GM18498 (cell line): ENCODE measurements around the gene RARB.

Source experiments
- ATAC-seq: cut with Tn5 transposase; IDR thresholded peaks from one replicate; pipeline ENCODE4 v1.9.1; 2021; ENCODE audit warnings: mild to moderate bottlenecking, moderate library complexity; ENCODE audit not compliant: unreplicated experiment

RARB gene

GRCh38 chr3:25573386-25574171 lies 145.5 kb downstream of the RARB start:
- ATAC-seq, result no peak

GRCh38 chr3:25574172-25574765 lies 146.2 kb downstream of the RARB start:
- no peak for ATAC-seq

DNA sequence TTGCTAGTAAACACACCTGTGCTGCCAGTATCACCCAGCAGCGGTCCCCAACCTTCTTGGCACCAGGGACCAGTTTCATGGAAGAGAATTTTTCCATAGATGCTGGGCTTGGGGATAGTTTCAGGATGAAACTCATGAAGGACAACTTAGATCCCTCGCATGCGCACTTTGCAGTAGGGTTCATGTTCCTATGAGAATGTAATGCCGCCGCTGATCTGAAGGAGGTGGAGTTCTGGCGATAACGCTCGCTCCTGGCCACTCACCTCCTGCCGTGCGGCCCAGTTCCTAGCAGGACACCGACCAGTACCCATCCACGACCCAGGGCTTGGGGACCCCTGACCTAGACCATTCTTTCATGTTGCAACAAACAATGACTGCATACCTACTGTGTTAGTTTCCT lies 146.9 kb downstream of the RARB start:
- no peak for ATAC-seq

DNA sequence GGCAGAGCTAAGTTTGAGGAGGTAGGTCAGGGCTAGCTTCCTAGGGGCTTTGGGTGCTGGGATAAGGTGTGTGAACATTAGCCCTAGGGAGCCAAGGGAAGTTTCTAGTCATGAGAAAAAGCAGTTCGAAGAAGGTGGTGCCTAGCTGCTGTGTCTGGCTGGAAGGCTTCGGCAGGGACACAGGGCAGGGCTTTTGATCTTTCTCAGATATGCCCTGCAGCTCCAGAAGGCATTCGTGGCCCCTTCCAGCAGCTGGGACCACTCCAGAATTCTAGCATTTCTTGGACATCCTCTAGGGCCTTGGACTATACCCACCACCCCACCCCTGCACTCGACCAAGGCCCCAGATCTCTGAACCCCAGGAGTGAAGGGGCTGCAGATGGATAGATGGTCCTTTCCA lies 148.1 kb downstream of the RARB start:
- no peak for ATAC-seq

DNA sequence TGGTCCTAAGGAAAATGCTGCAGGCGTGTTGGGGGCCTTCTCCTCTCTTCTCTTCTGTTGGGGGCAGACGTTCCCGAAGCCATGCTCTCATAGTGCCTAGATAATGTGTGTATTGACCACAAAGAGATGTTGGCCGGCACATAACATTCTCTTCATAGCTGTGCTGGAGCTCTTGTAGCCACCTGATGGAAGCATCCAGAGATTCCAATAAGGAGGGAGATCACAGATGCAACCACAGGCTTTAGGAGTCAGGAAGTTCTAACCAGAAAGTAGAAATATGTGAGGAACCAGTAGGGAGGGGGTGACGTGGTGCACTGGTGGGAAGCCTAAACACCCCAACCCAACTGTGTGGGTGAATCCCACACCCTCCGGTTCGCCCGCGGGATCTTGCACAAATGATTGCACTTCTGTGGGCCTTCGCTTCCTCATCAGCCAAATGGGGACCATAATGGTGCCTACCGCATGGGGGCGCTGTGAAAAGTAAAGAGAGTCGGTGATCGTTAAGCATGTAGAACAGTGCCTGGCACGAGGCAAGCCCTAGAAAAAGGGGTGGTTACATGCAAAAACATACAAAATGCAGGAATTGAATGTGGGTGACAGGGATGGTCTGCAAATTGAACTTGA lies 148.9 kb downstream of the RARB start:
- no peak for ATAC-seq

GRCh38 chr3:25578059-25578458 lies 150.0 kb downstream of the RARB start:
- ATAC-seq, result no peak

GRCh38 chr3:25580534-25580933 lies 152.5 kb downstream of the RARB start:
- no peak for ATAC-seq

DNA sequence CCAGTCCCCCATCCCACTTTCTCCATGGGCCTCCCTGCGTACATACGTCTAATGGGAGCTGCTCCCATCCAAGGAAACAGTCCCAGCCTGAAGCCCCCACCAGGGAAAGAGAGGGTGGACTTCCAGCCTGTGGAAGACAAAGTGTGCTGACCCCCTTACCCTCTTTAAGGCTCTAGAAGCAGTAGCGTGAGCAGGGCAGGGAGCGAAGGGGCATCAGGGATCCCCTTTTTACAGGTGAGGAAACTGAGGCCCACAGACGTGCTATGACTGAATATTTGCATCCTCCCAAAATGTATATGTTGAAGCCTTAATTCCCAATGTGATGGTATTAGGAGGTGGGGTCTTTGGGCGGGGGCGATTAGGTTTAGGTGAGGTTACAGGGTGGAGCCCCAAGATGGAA lies 153.3 kb downstream of the RARB start:
- ATAC-seq, result no peak

DNA sequence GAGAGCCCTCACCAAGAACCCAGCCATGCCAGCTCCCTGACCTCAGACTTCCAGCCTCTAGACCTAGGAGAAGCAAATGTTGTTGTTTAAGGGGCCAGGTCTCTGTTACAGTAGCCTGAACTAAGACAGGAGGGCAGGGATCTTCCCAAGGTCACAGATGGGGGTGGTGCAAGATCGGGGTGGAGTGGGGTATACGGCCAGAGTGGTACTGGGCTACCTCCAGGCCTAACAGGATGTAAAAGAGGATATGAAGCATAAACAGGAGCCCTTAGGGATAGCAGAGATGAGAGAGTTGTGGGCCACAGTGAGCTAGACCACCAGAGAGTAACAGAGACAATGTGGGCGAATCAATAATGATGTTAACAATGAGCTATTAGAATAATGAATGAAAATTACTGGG lies 153.8 kb downstream of the RARB start:
- no peak for ATAC-seq

- ATAC-seq, result no peak
Observed at GRCh38 chr3:25582242-25582641, 154.2 kb downstream of the RARB start.

DNA sequence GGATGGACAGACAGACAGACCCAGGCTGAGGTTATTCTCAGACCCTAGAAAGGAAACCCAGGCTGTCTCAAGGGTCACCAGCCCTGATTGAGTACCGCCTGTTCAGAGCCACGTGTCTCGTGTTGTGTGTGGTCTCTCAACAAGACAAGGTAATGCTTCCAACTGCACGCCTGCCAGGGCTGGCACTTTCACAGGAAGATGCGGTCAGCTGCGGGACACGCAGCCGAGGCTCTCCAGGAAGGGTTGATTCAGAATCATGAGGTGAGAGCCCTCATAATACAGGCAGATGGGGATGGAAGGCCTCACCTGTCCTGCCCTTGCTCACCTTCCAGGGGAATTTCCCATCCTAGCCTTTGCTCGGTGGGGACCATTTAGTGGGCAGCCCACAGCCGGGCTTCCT lies 155.3 kb downstream of the RARB start:
- no peak for ATAC-seq

DNA sequence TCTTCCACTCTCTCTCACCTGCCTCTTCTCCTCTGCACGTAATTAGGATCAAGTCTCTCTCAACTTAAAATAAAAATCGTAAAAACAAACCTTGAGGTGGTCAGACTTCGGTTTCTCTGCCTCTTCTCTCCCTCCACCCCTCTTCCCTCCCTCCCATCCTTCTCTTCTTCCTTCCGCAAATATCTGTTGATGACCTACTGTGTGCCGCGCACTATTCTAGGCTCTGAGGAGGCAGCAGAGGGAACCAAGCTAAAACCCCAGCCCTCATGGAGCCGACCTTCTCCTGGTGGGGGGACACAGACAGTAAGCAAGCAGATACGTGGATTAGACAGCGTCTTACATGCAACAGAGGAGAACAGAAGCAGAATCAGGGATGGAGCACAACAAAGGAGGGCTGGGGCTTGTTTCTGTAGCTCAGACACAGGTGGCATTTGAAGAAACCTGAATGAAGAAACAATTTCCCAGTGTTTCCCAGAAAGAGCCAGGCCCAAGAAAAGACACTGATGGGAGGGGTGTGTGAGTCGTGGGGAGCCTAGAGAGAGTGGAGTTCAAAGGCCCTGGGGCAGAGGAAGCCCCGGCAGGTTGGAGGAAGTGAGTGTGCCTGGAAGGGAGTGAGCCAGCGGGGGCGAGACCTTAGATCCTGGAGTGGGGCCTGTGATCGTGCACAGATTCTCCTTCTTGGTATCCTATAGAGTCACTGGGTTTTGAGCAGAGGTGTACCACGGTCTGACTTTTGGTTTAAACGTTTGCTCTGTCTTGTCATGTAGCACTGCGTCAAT lies 156.1 kb downstream of the RARB start:
- ATAC-seq, result no peak

DNA sequence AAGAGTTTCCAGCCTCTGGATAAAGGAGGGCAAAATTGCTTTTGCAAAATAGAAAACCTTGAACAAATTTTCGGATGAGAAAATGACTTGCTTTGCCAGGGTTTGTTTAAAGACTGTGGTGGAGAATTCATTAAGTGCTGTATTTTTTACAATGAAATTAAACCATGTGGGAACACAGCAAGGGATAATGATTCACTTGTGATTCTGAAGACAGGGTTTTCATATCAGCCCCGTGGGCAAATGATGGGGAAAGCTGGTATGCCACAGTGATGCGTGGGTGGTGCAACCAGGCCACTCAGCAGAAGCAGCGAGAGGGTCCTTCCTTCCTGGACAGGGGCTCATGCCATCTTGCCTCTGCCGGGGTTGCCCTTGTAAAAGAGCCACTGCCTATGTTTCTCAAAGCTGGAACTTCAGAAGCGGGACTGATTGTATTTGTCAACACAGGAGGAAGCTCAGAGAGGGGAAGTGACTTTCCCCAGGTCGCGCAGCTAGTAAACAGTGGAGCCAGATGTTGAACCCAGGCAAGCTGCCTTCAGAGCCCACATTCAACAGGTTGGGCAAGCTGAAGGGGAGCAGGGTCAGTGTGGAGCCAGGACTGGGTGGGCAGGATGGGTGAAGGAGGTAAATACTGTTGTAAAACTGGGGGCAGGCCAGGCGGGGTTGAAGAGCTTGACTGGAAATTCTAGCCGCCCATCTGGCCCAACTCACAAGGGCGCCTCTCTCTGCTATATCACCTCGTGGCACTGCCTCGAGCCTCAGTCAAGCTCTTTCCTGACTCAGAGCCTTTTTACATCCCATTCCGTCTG lies 157.5 kb downstream of the RARB start:
- no peak for ATAC-seq

DNA sequence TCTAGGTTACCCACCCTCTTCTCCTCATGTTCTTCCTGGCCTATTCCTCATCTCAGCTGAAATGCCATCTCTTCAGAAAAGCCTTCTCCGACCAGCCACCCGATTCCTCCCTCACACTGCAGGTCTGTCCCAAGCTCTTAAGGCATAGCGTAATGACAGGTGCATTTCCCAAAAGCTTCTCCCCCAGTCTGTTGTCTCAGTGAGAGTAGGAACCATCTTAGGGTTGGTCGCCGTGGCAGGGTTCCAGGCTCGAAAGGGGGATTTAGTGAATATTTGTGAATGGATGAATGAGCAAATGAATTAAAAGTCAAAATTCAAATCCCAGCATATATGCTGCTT lies 158.1 kb downstream of the RARB start:
- no peak for ATAC-seq

DNA sequence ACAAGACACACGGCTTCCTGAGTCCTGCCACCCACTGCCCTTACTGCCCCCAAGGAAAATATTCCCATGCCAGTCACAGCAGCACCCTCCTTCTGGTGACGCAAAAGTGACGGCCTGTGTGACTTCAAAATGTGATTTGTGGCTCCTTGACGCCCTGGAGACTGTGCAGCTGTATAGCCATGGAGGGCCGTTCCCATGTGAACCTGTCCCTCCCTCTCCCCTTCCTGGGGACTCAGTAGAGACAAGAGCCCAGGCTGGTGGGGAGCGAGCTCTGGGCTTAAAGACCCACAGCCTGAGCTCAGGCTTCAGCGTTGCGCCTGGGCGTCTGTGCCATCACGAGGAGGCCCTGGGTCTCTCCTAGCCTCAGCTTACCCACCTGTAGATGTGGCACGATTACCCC lies 158.5 kb downstream of the RARB start:
- ATAC-seq, result no peak

- no peak for ATAC-seq
Observed at GRCh38 chr3:25587094-25587493, 159.0 kb downstream of the RARB start.

DNA sequence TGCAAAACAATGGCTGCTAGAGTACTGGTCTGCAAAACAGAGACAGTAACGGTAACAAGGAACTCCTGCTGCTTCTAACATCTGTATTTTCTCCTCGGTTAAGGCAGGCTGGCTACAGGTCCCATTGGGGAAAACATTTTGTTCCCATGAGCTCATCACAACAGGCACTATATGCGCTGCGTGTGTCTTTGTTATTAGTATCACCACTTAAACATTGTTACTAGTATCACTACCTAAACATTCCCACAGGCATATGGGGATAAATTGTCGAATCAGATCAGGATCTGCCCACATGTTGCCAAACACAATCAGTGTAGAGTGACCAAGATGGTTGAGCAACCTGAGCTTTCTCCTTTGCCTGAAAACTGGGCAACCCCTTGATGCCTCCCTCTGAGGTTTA lies 159.5 kb downstream of the RARB start:
- ATAC-seq, result no peak

DNA sequence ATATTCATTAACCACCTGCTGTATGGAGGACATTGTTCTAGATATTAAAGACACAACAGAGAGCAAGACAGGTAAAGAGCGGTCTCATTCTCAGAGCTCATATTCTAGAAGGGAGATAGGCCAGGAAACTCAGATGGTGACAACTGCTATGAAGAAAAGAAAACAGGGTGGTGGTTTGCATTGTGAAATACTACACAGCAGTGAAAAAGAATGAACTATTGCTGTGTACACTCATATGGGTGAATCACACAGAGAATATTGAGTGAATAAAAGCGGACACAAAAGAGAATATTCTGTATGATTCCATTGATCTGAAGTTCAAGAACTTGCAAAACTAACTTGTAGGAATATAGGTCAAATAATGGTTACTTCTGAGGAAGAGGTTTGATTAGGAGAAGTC lies 159.9 kb downstream of the RARB start:
- ATAC-seq, result no peak

GRCh38 chr3:25588441-25589103 lies 160.5 kb downstream of the RARB start:
- ATAC-seq, result peak; percentile 45

DNA sequence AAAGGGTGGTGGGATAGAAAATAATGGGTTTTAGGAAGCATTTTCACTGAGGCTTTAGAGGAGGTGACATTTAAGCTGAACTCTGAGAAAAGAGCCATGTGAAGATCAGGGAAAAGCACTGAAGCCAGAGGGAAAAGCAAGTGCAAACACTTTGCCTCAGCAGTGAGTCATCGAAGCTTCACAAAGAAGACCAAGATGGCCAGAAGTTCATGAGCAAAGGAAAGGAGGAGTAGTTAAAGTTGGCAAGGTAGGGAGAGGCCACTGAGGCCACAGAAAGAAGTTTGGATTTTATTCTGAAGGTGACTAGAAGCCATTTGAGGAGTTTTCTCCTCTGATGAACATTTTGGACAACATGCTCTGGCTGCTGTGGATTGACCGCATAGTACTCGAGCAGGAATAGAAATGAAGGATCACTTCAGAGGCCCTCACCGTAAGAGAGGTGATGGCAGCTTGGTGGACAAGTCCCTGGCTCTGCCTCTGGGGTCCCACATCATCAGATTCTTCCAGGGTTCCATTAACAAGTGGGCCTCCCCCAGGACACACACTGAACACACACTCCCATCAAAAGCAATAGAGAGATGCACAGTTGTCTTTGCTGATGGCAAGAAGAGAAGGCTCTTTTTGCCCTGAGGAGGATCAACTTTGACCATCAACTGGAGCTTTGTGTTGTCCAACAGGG lies 161.2 kb downstream of the RARB start:
- no peak for ATAC-seq
